HG03521 (cell line): ENCODE measurements around the gene CAMK2A.

Experiments used
- ATAC-seq: cut with Tn5 transposase; IDR thresholded peaks from one replicate; pipeline ENCODE4 v1.9.1; 2021; ENCODE audit warnings: mild to moderate bottlenecking, moderate library complexity; ENCODE audit not compliant: unreplicated experiment

Gene CAMK2A

GRCh38 chr5:150279330-150280020, 10.1 kb downstream of the CAMK2A start:
- ATAC-seq = no peak

- no peak for ATAC-seq
Measured at GRCh38 chr5:150278916-150279315, 10.7 kb downstream of the CAMK2A start.

- ATAC-seq = no peak
Measured at GRCh38 chr5:150278046-150278730, 11.4 kb downstream of the CAMK2A start.

- no peak for ATAC-seq
Measured at GRCh38 chr5:150277043-150277442, 12.5 kb downstream of the CAMK2A start.

- ATAC-seq = no peak
Measured at GRCh38 chr5:150274811-150275210, 14.8 kb downstream of the CAMK2A start.

GRCh38 chr5:150272531-150272930, 17.0 kb downstream of the CAMK2A start:
- ATAC-seq = no peak

- no peak for ATAC-seq
Measured at GRCh38 chr5:150271923-150272322, 17.6 kb downstream of the CAMK2A start.

- no peak for ATAC-seq
Measured at GRCh38 chr5:150271296-150271692, 18.3 kb downstream of the CAMK2A start.

GRCh38 chr5:150270541-150271295, 18.9 kb downstream of the CAMK2A start:
- no peak for ATAC-seq

GRCh38 chr5:150266871-150267291, 22.7 kb downstream of the CAMK2A start:
- no peak for ATAC-seq

- no peak for ATAC-seq
Measured at GRCh38 chr5:150265870-150266383, 23.6 kb downstream of the CAMK2A start.

GRCh38 chr5:150264667-150265603, 24.6 kb downstream of the CAMK2A start:
- no peak for ATAC-seq

- ATAC-seq = no peak
Measured at GRCh38 chr5:150263801-150264621, 25.6 kb downstream of the CAMK2A start.

- ATAC-seq = no peak
Measured at GRCh38 chr5:150263375-150263775, 26.2 kb downstream of the CAMK2A start.

- no peak for ATAC-seq
Measured at GRCh38 chr5:150262502-150262901, 27.1 kb downstream of the CAMK2A start.

GRCh38 chr5:150261231-150261630, 28.3 kb downstream of the CAMK2A start:
- no peak for ATAC-seq

- ATAC-seq = no peak
Measured at GRCh38 chr5:150258130-150258529, 31.4 kb downstream of the CAMK2A start.

- ATAC-seq = no peak
Measured at GRCh38 chr5:150257424-150257823, 32.1 kb downstream of the CAMK2A start.

GRCh38 chr5:150256410-150257064, 33.0 kb downstream of the CAMK2A start:
- no peak for ATAC-seq
